ENCODE data around the gene TBC1D22A. TPM values are rescaled to one million over a fixed set of nuclear protein-coding genes. Genes with fewer than 3 reads are reported as not detected.
A peak's percentile ranks its signal among the peaks of the same experiment; 100 is the strongest.

Gene TBC1D22A
- total and polyA plus RNA-seq, 7 experiments from 2014 or later = 18.6 to 50.1 (median 39.3) TPM

DNA sequence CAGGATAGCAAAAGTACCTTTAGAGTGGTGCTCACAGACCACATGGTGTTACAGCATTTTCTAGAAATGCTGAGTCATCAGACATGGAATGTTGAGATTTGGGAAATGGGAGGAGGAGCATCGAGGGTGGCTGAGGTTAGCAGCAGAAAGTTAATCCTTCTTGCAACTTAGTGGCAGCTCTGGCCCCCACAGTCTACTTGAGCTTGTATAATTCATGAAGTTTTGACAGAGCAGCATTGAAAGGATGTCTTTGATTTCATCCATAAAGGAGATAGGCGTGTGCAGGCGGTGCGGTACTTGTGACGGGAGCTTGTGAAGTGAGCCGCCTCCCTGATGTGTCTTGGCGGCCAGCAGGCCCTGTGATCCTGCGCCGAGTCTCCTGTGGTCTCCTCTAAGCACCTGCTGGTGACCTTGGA lies 330.5 kb downstream of the TBC1D22A start:
- intact Hi-C loops (cut with micrococcal nuclease) = no loop called here
- Histone ChIP-seq H3K36me3 (ENCODE audit: control insufficient read depth in 2 of 3, insufficient read depth in 3 of 3, low read length in 3 of 3) (no peaks in the 10 kb centered on the region), H3K27me3 (ENCODE audit: control insufficient read depth in 2 of 2, insufficient read depth in 2 of 2, low read length in 2 of 2) (no peaks in the 10 kb centered on the region), H3K4me1 (ENCODE audit: control insufficient read depth in 2 of 2, insufficient read depth in 2 of 2, low read length in 2 of 2) (no peaks in the 10 kb centered on the region), H3K9me3 (ENCODE audit: control insufficient read depth in 2 of 3, low read length in 3 of 3) (no peaks in the 10 kb centered on the region), H3K4me3 (ENCODE audit: low read length) (no peak overlapping the region), H3K27ac (ENCODE audit: low read depth, low read length) (no peak overlapping the region)
- H3K4me3 Mint-ChIP-seq = no peak overlapping the region
- H3K27ac Mint-ChIP-seq = peak overlapping the region in 1 of 9 donors; percentile 30
- CTCF ChIA-PET = no interaction called here
- ATAC-seq = no peak
- peaks cover 0 to 34% (median 17%) of the 10 kb centered on the region in 5 donors for H3K36me3 Mint-ChIP-seq
- peaks cover 11 to 50% (median 37%) of the 10 kb centered on the region in 7 donors for H3K4me1 Mint-ChIP-seq
- POLR2A ChIA-PET = no interaction called here
- H3K9me3 Mint-ChIP-seq = peaks cover 0 to 13% (median 0%) of the 10 kb centered on the region in 11 donors
- H3K27me3 Mint-ChIP-seq = no peaks in the 10 kb centered on the region
- DNase-seq = no peak

GRCh38 chr22:47093720-47094119 lies 331.3 kb downstream of the TBC1D22A start:
- POLR2A ChIA-PET = no interaction called here

DNA sequence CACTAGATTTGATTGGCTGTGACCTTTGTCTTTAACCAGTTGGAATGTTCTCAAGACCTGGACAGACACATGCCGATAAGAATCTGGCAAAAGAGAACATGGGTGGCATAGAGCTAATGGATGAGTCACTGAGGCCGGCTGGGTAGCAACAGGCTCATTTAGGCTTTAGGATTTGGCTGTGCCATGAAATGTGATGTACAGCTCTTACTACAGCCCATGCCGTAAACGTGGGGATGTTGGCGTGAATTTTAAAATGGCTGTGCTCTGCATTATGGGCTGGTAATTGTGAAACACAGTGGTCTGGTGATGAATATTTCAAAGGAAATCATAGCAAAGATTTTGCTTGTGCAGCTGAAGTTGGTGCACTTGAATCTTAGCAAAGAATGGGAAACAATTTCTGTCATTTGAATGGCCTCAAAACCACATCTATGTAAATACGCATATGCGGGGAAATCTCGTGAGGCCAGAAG lies 332.4 kb downstream of the TBC1D22A start:
- H3K27ac Mint-ChIP-seq = no peak overlapping the region
- H3K36me3 Mint-ChIP-seq = peaks cover 0 to 40% (median 17%) of the 10 kb centered on the region in 5 donors
- ChIA-PET POLR2A (no interaction called here), CTCF (no interaction called here)
- no peak for DNase-seq
- H3K27me3 Mint-ChIP-seq = no peaks in the 10 kb centered on the region
- H3K9me3 Mint-ChIP-seq = peaks cover 0 to 12% (median 0%) of the 10 kb centered on the region in 11 donors
- Histone ChIP-seq H3K27me3 (ENCODE audit: control insufficient read depth in 2 of 2, insufficient read depth in 2 of 2, low read length in 2 of 2) (no peaks in the 10 kb centered on the region), H3K9me3 (ENCODE audit: control insufficient read depth in 2 of 3, low read length in 3 of 3) (no peaks in the 10 kb centered on the region), H3K36me3 (ENCODE audit: control insufficient read depth in 2 of 3, insufficient read depth in 3 of 3, low read length in 3 of 3) (no peaks in the 10 kb centered on the region), H3K27ac (ENCODE audit: low read depth, low read length) (no peak overlapping the region), H3K4me3 (ENCODE audit: low read length) (no peak overlapping the region), H3K4me1 (ENCODE audit: control insufficient read depth in 2 of 2, insufficient read depth in 2 of 2, low read length in 2 of 2) (no peaks in the 10 kb centered on the region)
- H3K4me1 Mint-ChIP-seq = peaks cover 11 to 38% (median 17%) of the 10 kb centered on the region in 7 donors
- ATAC-seq = no peak
- intact Hi-C loops (cut with micrococcal nuclease) = no loop called here
- no peak overlapping the region for H3K4me3 Mint-ChIP-seq

More at GRCh38 chr22:47093720-47094119, 331.3 kb downstream of the TBC1D22A start:
- Mint-ChIP-seq H3K36me3 (peaks cover 0 to 34% (median 17%) of the 10 kb centered on the region in 5 donors), H3K4me1 (peaks cover 11 to 49% (median 29%) of the 10 kb centered on the region in 7 donors), H3K9me3 (peaks cover 0 to 12% (median 0%) of the 10 kb centered on the region in 11 donors), H3K27ac (peak overlapping the region in 1 of 9 donors; percentile 1), H3K4me3 (no peak overlapping the region), H3K27me3 (no peaks in the 10 kb centered on the region)
- H3K4me1 ChIP-seq (ENCODE audit: control insufficient read depth in 2 of 2, insufficient read depth in 2 of 2, low read length in 2 of 2) = no peaks in the 10 kb centered on the region
- no peaks in the 10 kb centered on the region for H3K27me3 ChIP-seq (ENCODE audit: control insufficient read depth in 2 of 2, insufficient read depth in 2 of 2, low read length in 2 of 2)
- H3K36me3 ChIP-seq (ENCODE audit: control insufficient read depth in 2 of 3, insufficient read depth in 3 of 3, low read length in 3 of 3) = no peaks in the 10 kb centered on the region
- H3K27ac ChIP-seq (ENCODE audit: low read depth, low read length) = no peak overlapping the region
- no peak for ATAC-seq
- CTCF ChIA-PET = no interaction called here
- no peaks in the 10 kb centered on the region for H3K9me3 ChIP-seq (ENCODE audit: control insufficient read depth in 2 of 3, low read length in 3 of 3)
- intact Hi-C loops (cut with micrococcal nuclease) = no loop called here
- no peak for DNase-seq
- no peak overlapping the region for H3K4me3 ChIP-seq (ENCODE audit: low read length)

DNA sequence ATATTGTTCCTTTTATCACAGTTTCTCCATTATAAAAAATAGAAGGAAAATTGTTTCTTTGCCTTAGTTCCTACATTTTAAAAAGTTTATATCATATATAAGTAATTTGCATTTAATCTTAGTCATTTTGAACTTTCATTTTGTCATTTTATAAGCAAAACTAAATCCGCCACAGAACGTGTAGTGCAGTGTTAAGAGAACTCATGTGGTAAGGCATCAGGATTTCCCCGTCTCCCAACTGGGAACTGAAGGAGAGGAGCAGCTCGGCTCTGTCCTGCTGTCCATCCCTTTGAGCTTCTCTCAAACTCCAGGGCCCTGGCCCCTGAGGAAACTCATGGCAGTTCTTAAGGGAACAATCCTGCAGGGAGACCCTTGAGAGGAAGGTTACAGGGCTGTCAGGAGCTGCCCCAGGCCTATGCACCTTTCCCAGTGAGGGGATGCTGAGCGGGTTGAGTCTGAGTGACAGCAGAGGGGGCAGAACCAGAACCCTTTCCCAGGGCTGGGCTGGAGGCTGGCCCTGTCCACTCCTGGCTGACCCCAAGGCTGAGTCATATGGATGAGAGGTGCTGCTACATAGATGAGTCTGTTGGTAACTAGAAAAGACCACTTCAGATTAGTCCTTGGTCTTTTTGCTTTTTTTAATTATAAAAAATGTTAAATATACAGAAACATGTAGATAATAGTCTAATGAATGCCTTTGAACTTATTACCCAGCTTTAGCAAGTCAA lies 333.1 kb downstream of the TBC1D22A start:
- Mint-ChIP-seq H3K4me3 (no peak overlapping the region), H3K27me3 (no peaks in the 10 kb centered on the region), H3K9me3 (peaks cover 0 to 11% (median 0%) of the 10 kb centered on the region in 11 donors), H3K27ac (no peak overlapping the region), H3K4me1 (peaks cover 8 to 36% (median 15%) of the 10 kb centered on the region in 7 donors), H3K36me3 (peaks cover 0 to 42% (median 17%) of the 10 kb centered on the region in 5 donors)
- ATAC-seq = no peak
- no peaks in the 10 kb centered on the region for H3K36me3 ChIP-seq (ENCODE audit: control insufficient read depth in 2 of 3, insufficient read depth in 3 of 3, low read length in 3 of 3)
- intact Hi-C loops (cut with micrococcal nuclease) = no loop called here
- no peaks in the 10 kb centered on the region for H3K9me3 ChIP-seq (ENCODE audit: control insufficient read depth in 2 of 3, low read length in 3 of 3)
- POLR2A ChIA-PET = no interaction called here
- no peak overlapping the region for H3K4me3 ChIP-seq (ENCODE audit: low read length)
- no peak overlapping the region for H3K27ac ChIP-seq (ENCODE audit: low read depth, low read length)
- DNase-seq = no peak
- no peaks in the 10 kb centered on the region for H3K27me3 ChIP-seq (ENCODE audit: control insufficient read depth in 2 of 2, insufficient read depth in 2 of 2, low read length in 2 of 2)
- no peaks in the 10 kb centered on the region for H3K4me1 ChIP-seq (ENCODE audit: control insufficient read depth in 2 of 2, insufficient read depth in 2 of 2, low read length in 2 of 2)
- CTCF ChIA-PET = no interaction called here

DNA sequence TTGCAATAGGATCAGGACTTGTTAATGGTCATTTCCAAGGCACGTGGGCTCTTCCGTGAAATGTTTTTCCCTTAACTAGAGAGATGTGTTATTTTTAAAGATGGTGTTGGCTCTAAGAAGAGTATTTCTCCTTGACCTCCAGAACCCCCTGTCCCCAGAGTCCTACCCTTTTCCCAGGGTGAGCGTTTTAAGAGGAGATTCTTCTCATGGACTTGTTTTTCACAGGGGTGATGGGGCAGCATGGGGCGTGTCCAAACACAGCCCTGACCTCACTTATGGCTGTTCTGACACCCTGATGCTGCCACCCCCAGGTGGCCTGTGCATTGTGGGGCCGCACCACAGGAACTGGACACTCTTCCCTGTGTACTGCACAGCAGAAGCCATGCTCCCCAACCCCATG lies 335.7 kb downstream of the TBC1D22A start:
- intact Hi-C loops (cut with micrococcal nuclease) = no loop called here
- CTCF ChIA-PET = no interaction called here
- H3K9me3 Mint-ChIP-seq = peaks cover 0 to 7% (median 0%) of the 10 kb centered on the region in 11 donors

GRCh38 chr22:47098554-47098953 lies 336.1 kb downstream of the TBC1D22A start:
- Histone ChIP-seq H3K36me3 (ENCODE audit: control insufficient read depth in 2 of 3, insufficient read depth in 3 of 3, low read length in 3 of 3) (peaks cover 0 to 7% (median 0%) of the 10 kb centered on the region in 3 experiments), H3K27ac (ENCODE audit: low read depth, low read length) (no peak overlapping the region), H3K27me3 (ENCODE audit: control insufficient read depth in 2 of 2, insufficient read depth in 2 of 2, low read length in 2 of 2) (no peaks in the 10 kb centered on the region), H3K4me1 (ENCODE audit: control insufficient read depth in 2 of 2, insufficient read depth in 2 of 2, low read length in 2 of 2) (no peaks in the 10 kb centered on the region), H3K9me3 (ENCODE audit: control insufficient read depth in 2 of 3, low read length in 3 of 3) (no peaks in the 10 kb centered on the region), H3K4me3 (ENCODE audit: low read length) (no peak overlapping the region)
- peaks cover 0 to 36% (median 7%) of the 10 kb centered on the region in 5 donors for H3K36me3 Mint-ChIP-seq
- ChIA-PET POLR2A (no interaction called here), CTCF (no interaction called here)
- intact Hi-C loops (cut with micrococcal nuclease) = no loop called here
- H3K27me3 Mint-ChIP-seq = no peaks in the 10 kb centered on the region
- H3K4me3 Mint-ChIP-seq = no peak overlapping the region
- H3K27ac Mint-ChIP-seq = no peak overlapping the region
- H3K4me1 Mint-ChIP-seq = peaks cover 0 to 19% (median 0%) of the 10 kb centered on the region in 7 donors
- no peak for DNase-seq
- H3K9me3 Mint-ChIP-seq = peaks cover 0 to 7% (median 0%) of the 10 kb centered on the region in 11 donors
- ATAC-seq = no peak

More for the DNA sequence above, 335.7 kb downstream of the TBC1D22A start:
- no peaks in the 10 kb centered on the region for H3K4me1 ChIP-seq (ENCODE audit: control insufficient read depth in 2 of 2, insufficient read depth in 2 of 2, low read length in 2 of 2)
- H3K9me3 ChIP-seq (ENCODE audit: control insufficient read depth in 2 of 3, low read length in 3 of 3) = no peaks in the 10 kb centered on the region
- no peak overlapping the region for H3K27ac Mint-ChIP-seq
- no peaks in the 10 kb centered on the region for H3K27me3 ChIP-seq (ENCODE audit: control insufficient read depth in 2 of 2, insufficient read depth in 2 of 2, low read length in 2 of 2)
- POLR2A ChIA-PET = no interaction called here
- ATAC-seq = no peak
- peaks cover 0 to 19% (median 0%) of the 10 kb centered on the region in 7 donors for H3K4me1 Mint-ChIP-seq
- DNase-seq = no peak
- no peak overlapping the region for H3K4me3 Mint-ChIP-seq
- H3K4me3 ChIP-seq (ENCODE audit: low read length) = no peak overlapping the region
- H3K27ac ChIP-seq (ENCODE audit: low read depth, low read length) = no peak overlapping the region
- peaks cover 0 to 7% (median 0%) of the 10 kb centered on the region in 3 experiments for H3K36me3 ChIP-seq (ENCODE audit: control insufficient read depth in 2 of 3, insufficient read depth in 3 of 3, low read length in 3 of 3)
- no peaks in the 10 kb centered on the region for H3K27me3 Mint-ChIP-seq
- H3K36me3 Mint-ChIP-seq = peaks cover 0 to 34% (median 7%) of the 10 kb centered on the region in 5 donors

DNA sequence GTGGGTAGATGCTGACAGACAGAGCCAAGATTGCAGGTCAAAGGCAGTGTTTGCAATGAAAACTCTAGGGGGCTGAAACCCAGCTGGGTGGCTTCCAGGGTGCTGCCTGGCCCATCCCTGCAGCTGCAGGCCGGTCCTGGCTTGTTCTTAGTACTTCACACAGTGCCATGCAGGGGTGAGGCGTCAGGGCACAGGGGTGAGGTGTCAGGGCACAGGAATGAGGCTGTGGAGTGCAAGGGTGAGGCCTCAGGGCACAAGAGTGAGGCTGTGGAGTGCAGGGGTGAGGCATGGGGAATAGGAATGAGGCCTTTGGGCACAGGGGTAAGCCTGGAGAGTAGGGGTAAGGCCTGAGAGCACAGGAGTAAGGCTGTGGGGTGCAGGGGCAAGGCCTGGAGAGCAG lies 337.6 kb downstream of the TBC1D22A start:
- Mint-ChIP-seq H3K27me3 (no peaks in the 10 kb centered on the region), H3K4me3 (no peak overlapping the region), H3K4me1 (peaks cover 0 to 19% (median 0%) of the 10 kb centered on the region in 7 donors), H3K9me3 (peaks cover 0 to 1% (median 0%) of the 10 kb centered on the region in 11 donors), H3K27ac (no peak overlapping the region), H3K36me3 (peaks cover 0 to 33% (median 7%) of the 10 kb centered on the region in 5 donors)
- DNase-seq = no peak
- CTCF ChIA-PET = no interaction called here
- H3K4me3 ChIP-seq (ENCODE audit: low read length) = no peak overlapping the region
- no peak overlapping the region for H3K27ac ChIP-seq (ENCODE audit: low read depth, low read length)
- no peaks in the 10 kb centered on the region for H3K9me3 ChIP-seq (ENCODE audit: control insufficient read depth in 2 of 3, low read length in 3 of 3)
- POLR2A ChIA-PET = no interaction called here
- peaks cover 0 to 7% (median 0%) of the 10 kb centered on the region in 3 experiments for H3K36me3 ChIP-seq (ENCODE audit: control insufficient read depth in 2 of 3, insufficient read depth in 3 of 3, low read length in 3 of 3)
- intact Hi-C loops (cut with micrococcal nuclease) = no loop called here
- no peaks in the 10 kb centered on the region for H3K4me1 ChIP-seq (ENCODE audit: control insufficient read depth in 2 of 2, insufficient read depth in 2 of 2, low read length in 2 of 2)
- ATAC-seq = no peak
- H3K27me3 ChIP-seq (ENCODE audit: control insufficient read depth in 2 of 2, insufficient read depth in 2 of 2, low read length in 2 of 2) = no peaks in the 10 kb centered on the region

Measured in naive thymus-derived CD4-positive, alpha-beta T cell (primary cell).